H9 (cell line): ENCODE measurements around the gene HS3ST1. TPM values are rescaled to one million over a fixed set of nuclear protein-coding genes. Genes with fewer than 3 reads are reported as not detected.

Source experiments
- DNase-seq: peaks from one replicate; pipeline ENCODE4 v3.0.0-alpha.2; 2017
- H2AFZ ChIP-seq: one replicate; pipeline ENCODE4 v1.6.1; 2013; ENCODE audit warnings: mild to moderate bottlenecking, low read length, control low read depth, moderate library complexity
- H2AK5ac ChIP-seq: 2 replicates; pipeline ENCODE4 v1.6.1; 2013; ENCODE audit warnings: low read length, control low read depth, mixed read lengths; ENCODE audit not compliant: insufficient read length
- H2BK120ac ChIP-seq: one replicate; pipeline ENCODE4 v1.6.1; 2013; ENCODE audit warnings: low read depth, mild to moderate bottlenecking, low read length, control low read depth, inconsistent platforms; ENCODE audit not compliant: poor library complexity, severe bottlenecking
- H2BK12ac ChIP-seq: 2 replicates; pipeline ENCODE4 v1.6.1; 2013; ENCODE audit warnings: low read length, control low read depth, mixed read lengths, low read depth; ENCODE audit not compliant: insufficient read length
- H2BK15ac ChIP-seq: 2 replicates; pipeline ENCODE4 v1.6.1; 2013; ENCODE audit warnings: low read depth, low read length, control low read depth
- H2BK20ac ChIP-seq: one replicate; pipeline ENCODE4 v1.6.1; 2013; ENCODE audit warnings: low read depth, mild to moderate bottlenecking, low read length, control low read depth, inconsistent platforms; ENCODE audit not compliant: poor library complexity, severe bottlenecking
- H2BK5ac ChIP-seq: 2 replicates; pipeline ENCODE4 v1.6.1; 2013; ENCODE audit warnings: low read length, control low read depth, mixed read lengths; ENCODE audit not compliant: insufficient read length
- H3K14ac ChIP-seq: 2 replicates; pipeline ENCODE4 v1.6.1; 2013; ENCODE audit warnings: low read length, control low read depth; ENCODE audit not compliant: insufficient read depth
- H3K18ac ChIP-seq: 2 replicates; pipeline ENCODE4 v1.6.1; 2013; ENCODE audit warnings: low read depth, mild to moderate bottlenecking, mixed read lengths, low read length, control low read depth; ENCODE audit not compliant: insufficient read length
- H3K23ac ChIP-seq: 2 replicates; pipeline ENCODE4 v1.6.1; 2013; ENCODE audit warnings: low read length, control low read depth, mixed read lengths, low read depth; ENCODE audit not compliant: insufficient read length
- H3K23me2 ChIP-seq: 2 replicates; pipeline ENCODE4 v1.6.1; 2013; ENCODE audit warnings: low read depth, mild to moderate bottlenecking, mixed read lengths, low read length, control low read depth; ENCODE audit not compliant: insufficient read length, poor library complexity, severe bottlenecking
- H3K27ac ChIP-seq: 2 replicates; pipeline ENCODE4 v1.5.1; 2013; ENCODE audit warnings: low read length, control low read depth, mixed read lengths, low read depth; ENCODE audit not compliant: insufficient read length
- H3K27me3 ChIP-seq: 2 replicates; pipeline ENCODE4 v1.6.1; 2013; ENCODE audit warnings: low read length, control low read depth, inconsistent platforms; ENCODE audit not compliant: insufficient read depth
- H3K4ac ChIP-seq: 2 replicates; pipeline ENCODE4 v1.6.1; 2013; ENCODE audit warnings: low read depth, mild to moderate bottlenecking, control low read depth, inconsistent platforms, low read length, moderate library complexity
- H3K4me1 ChIP-seq: 2 replicates; pipeline ENCODE4 v1.6.1; 2013; ENCODE audit warnings: low read length, control low read depth, inconsistent platforms; ENCODE audit not compliant: insufficient read depth
- H3K4me2 ChIP-seq: 2 replicates; pipeline ENCODE4 v1.6.1; 2013; ENCODE audit warnings: low read length, control low read depth, mixed read lengths; ENCODE audit not compliant: insufficient read length, insufficient read depth
- H3K56ac ChIP-seq: 2 replicates; pipeline ENCODE4 v1.6.1; 2013; ENCODE audit warnings: low read depth, mild to moderate bottlenecking, mixed read lengths, low read length, control low read depth; ENCODE audit not compliant: insufficient read length
- H3K79me1 ChIP-seq: 2 replicates; pipeline ENCODE4 v1.6.1; 2013; ENCODE audit warnings: low read depth, mild to moderate bottlenecking, moderate library complexity, low read length, control low read depth, inconsistent platforms; ENCODE audit not compliant: insufficient read depth, poor library complexity, severe bottlenecking
- H3K79me2 ChIP-seq: 2 replicates; pipeline ENCODE4 v1.6.1; 2013; ENCODE audit warnings: low read length, control low read depth, inconsistent platforms; ENCODE audit not compliant: insufficient read depth
- H3K9ac ChIP-seq: 2 replicates; pipeline ENCODE4 v1.6.1; 2013; ENCODE audit warnings: low read length, control low read depth, mixed read lengths; ENCODE audit not compliant: insufficient read length; ENCODE audit errors: extremely low read depth
- H3K9me3 ChIP-seq: one replicate; pipeline ENCODE4 v1.6.1; 2013; ENCODE audit warnings: low read depth, low read length, inconsistent platforms; ENCODE audit not compliant: control insufficient read depth
- H3T11ph ChIP-seq: one replicate; pipeline ENCODE4 v1.6.1; 2013; ENCODE audit warnings: mild to moderate bottlenecking, low read length, control low read depth, inconsistent platforms
- H4K20me1 ChIP-seq: one replicate; pipeline ENCODE4 v1.6.1; 2013; ENCODE audit not compliant: control insufficient read depth, insufficient read length, insufficient read depth
- H4K5ac ChIP-seq: 2 replicates; pipeline ENCODE4 v1.6.1; 2013; ENCODE audit warnings: low read depth, mild to moderate bottlenecking, mixed read lengths, low read length, control low read depth; ENCODE audit not compliant: insufficient read length
- H4K8ac ChIP-seq: replicated peaks from 2 replicates; pipeline ENCODE4 v1.6.1; 2013; ENCODE audit warnings: low read length, control low read depth, mixed read lengths, low read depth; ENCODE audit not compliant: insufficient read length
- H4K91ac ChIP-seq: 2 replicates; pipeline ENCODE4 v1.6.1; 2013; ENCODE audit warnings: low read depth, mild to moderate bottlenecking, moderate library complexity, mixed read lengths, low read length, control low read depth; ENCODE audit not compliant: insufficient read length
- H3K27ac Mint-ChIP-seq, 3 experiments: 2 replicates in 2 of 3; 3 replicates in 1 of 3; pipeline ENCODE4 v1.8.0; 2020 to 2021; ENCODE audit warnings: mixed read lengths in 3 of 3, mild to moderate bottlenecking in 1 of 3, moderate library complexity in 1 of 3
- H3K27me3 Mint-ChIP-seq: 2 replicates; pipeline ENCODE4 v1.8.0; 2021; ENCODE audit warnings: low read depth, mild to moderate bottlenecking, moderate library complexity, mixed read lengths
- H3K36me3 Mint-ChIP-seq, 3 experiments: 2 replicates in 2 of 3; 3 replicates in 1 of 3; pipeline ENCODE4 v1.8.0; 2020 to 2021; ENCODE audit warnings: low read depth in 3 of 3, mixed read lengths in 3 of 3; ENCODE audit not compliant: insufficient read depth in 1 of 3
- H3K4me1 Mint-ChIP-seq, 2 experiments: 2 replicates each; pipeline ENCODE4 v1.8.0; 2020; ENCODE audit warnings: mixed read lengths in 2 of 2
- H3K4me3 Mint-ChIP-seq, 2 experiments: 2 replicates in 1 of 2; 3 replicates in 1 of 2; pipeline ENCODE4 v1.8.0; 2020 to 2021; ENCODE audit warnings: mild to moderate bottlenecking in 2 of 2, mixed read lengths in 2 of 2, moderate library complexity in 1 of 2
- H3K9me3 Mint-ChIP-seq, 2 experiments: 2 replicates in 1 of 2; 3 replicates in 1 of 2; pipeline ENCODE4 v1.8.0; 2020; ENCODE audit warnings: mild to moderate bottlenecking in 2 of 2, mixed read lengths in 2 of 2, moderate library complexity in 1 of 2
- CTCF ChIP-seq: fragments of 200-600 bp; sonication (generic); conservative IDR thresholded peaks from 3 replicates; pipeline ENCODE4 v1.8.0; 2021; ENCODE audit warnings: antibody characterized with exemption, mild to moderate bottlenecking
- WGBS: extraction: QIAGEN DNeasy Blood & Tissue Kit; methylation state at CpG from one replicate; pipeline ENCODE4 v1.1.7; 2013; ENCODE audit warnings: missing lambda C conversion rate, low lambda C conversion rate, mixed read lengths; ENCODE audit not compliant: insufficient read length; ENCODE audit errors: extremely low coverage; 5-methylcytosine and 5-hydroxymethylcytosine counted together
- total RNA-seq: library from RNA; stranded (reverse); gene quantifications from 2 replicates; pipeline ENCODE4 v1.2.1, GENCODE V29; 2021

Gene HS3ST1
- total RNA-seq, 1 experiment from 2014 or later, result 0.04 TPM

- H3K9ac ChIP-seq, result no peak overlapping the region
- H3K23ac ChIP-seq, result no peak overlapping the region
- H2AFZ ChIP-seq, result no peak overlapping the region
- H4K91ac ChIP-seq, result no peak overlapping the region
- H2BK5ac ChIP-seq, result no peak overlapping the region
- no peak overlapping the region for H3K4me2 ChIP-seq
- peaks cover 18 to 19% of the 10 kb centered on the region in 2 experiments for H3K4me1 Mint-ChIP-seq
- no peaks in the 10 kb centered on the region for H3K79me1 ChIP-seq
- no peak for TF ChIP-seq CTCF
- no peak overlapping the region for H3K14ac ChIP-seq
- no peaks in the 10 kb centered on the region for H3K27me3 Mint-ChIP-seq
- H2BK15ac ChIP-seq, result no peak overlapping the region
- no peaks in the 10 kb centered on the region for H3K23me2 ChIP-seq
- no peak overlapping the region for H3T11ph ChIP-seq
- H2BK12ac ChIP-seq, result no peak overlapping the region
- no peak overlapping the region for H3K18ac ChIP-seq
- H3K27ac Mint-ChIP-seq, result peak overlapping the region in 2 of 3 experiments; percentile 36; a peak in 3 of 7 replicates
- H2AK5ac ChIP-seq, result no peak overlapping the region
- WGBS, result no CpG with 5 or more reads among the region's 3 CpGs
- H3K4ac ChIP-seq, result no peak overlapping the region
- no peak overlapping the region for H3K4me3 Mint-ChIP-seq
- H3K79me2 ChIP-seq, result no peaks in the 10 kb centered on the region
- H4K20me1 ChIP-seq, result no peaks in the 10 kb centered on the region
- H3K4me1 ChIP-seq, result peaks cover 4% of the 10 kb centered on the region; the same call in 1 of the 2 replicates
- DNase-seq, result no peak
- no peaks in the 10 kb centered on the region for H3K27me3 ChIP-seq
- no peaks in the 10 kb centered on the region for H3K9me3 Mint-ChIP-seq
- no peaks in the 10 kb centered on the region for H3K9me3 ChIP-seq
- no peaks in the 10 kb centered on the region; a peak in 1 of 7 replicates for H3K36me3 Mint-ChIP-seq
- no peak overlapping the region for H4K5ac ChIP-seq
- H3K56ac ChIP-seq, result no peak overlapping the region
- H2BK20ac ChIP-seq, result no peak overlapping the region
- no peak overlapping the region for H4K8ac ChIP-seq
- H2BK120ac ChIP-seq, result no peak overlapping the region
- H3K27ac ChIP-seq, result no peak overlapping the region
Measured at GRCh38 chr4:11407551-11407950, 21.1 kb downstream of the HS3ST1 start.
